ENCODE data around the gene LBX2. TPM values are rescaled to one million over a fixed set of nuclear protein-coding genes. Genes with fewer than 3 reads are reported as not detected.

LBX2 gene
- total RNA-seq, 1 experiment from 2014 or later: 11.4 TPM

DNA sequence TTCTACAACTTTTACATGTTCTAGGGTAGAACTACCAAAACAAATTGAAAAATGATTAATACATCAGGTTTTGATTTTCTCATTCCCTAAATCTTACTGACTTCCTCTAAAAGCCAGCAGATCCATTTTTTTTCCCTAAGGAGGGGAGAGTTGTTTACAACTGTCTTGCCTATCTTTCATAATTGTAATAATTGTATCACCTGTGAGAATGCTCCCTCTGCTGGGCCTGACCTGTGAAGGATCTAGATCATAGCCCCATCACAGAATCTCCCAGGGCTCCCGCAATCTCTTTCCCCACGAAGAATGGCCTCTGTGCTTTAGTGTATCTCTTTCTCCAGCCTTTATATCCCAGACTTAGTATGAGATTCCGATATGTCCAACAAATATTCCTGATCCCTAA lies 45.2 kb upstream of the LBX2 start:
- peaks cover 3% of the 10 kb centered on the region for H3K4me1 Mint-ChIP-seq (ENCODE audit: low read depth, unreplicated experiment)
- CTCF ChIA-PET: interaction anchor here (1.2 kb wide), 1 partner anchor 15 kb away, joined by 3 read pairs; the partner anchor contains the start of genes AUP1 and HTRA2
- Histone ChIP-seq H3K9me3 (no peaks in the 10 kb centered on the region), H3K4me1 (peaks cover 7% of the 10 kb centered on the region), H3K27me3 (replicated peaks; ENCODE audit: control insufficient read depth, insufficient read depth, low read length) (no peaks in the 10 kb centered on the region), H3K4me3 (ENCODE audit: low read depth, low read length) (no peak overlapping the region), H3K36me3 (ENCODE audit: control insufficient read depth, insufficient read depth, low read length) (no peaks in the 10 kb centered on the region)
- intact Hi-C loops (cut with micrococcal nuclease; ENCODE audit: unreplicated experiment): loop anchor here (1.0 kb wide), 1 partner anchor 37 kb away; the partner anchor contains the start of gene PCGF1
- H3K27ac Mint-ChIP-seq (ENCODE audit: unreplicated experiment): no peak overlapping the region
- no peaks in the 10 kb centered on the region for H3K27me3 Mint-ChIP-seq (ENCODE audit: insufficient read depth, unreplicated experiment)
- peak in 1 of 2 experiments; percentile 44 for DNase-seq
- TF ChIP-seq, protein P1, sequence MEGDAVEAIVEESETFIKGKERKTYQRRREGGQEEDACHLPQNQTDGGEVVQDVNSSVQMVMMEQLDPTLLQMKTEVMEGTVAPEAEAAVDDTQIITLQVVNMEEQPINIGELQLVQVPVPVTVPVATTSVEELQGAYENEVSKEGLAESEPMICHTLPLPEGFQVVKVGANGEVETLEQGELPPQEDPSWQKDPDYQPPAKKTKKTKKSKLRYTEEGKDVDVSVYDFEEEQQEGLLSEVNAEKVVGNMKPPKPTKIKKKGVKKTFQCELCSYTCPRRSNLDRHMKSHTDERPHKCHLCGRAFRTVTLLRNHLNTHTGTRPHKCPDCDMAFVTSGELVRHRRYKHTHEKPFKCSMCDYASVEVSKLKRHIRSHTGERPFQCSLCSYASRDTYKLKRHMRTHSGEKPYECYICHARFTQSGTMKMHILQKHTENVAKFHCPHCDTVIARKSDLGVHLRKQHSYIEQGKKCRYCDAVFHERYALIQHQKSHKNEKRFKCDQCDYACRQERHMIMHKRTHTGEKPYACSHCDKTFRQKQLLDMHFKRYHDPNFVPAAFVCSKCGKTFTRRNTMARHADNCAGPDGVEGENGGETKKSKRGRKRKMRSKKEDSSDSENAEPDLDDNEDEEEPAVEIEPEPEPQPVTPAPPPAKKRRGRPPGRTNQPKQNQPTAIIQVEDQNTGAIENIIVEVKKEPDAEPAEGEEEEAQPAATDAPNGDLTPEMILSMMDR (IDR thresholded peaks at IDR 0.05; ENCODE audit: insufficient read depth in 1 of 2, low read depth in 1 of 2, low read length in 1 of 2, severe bottlenecking in 1 of 2, unreplicated experiment in 1 of 2): peak; percentile 29 to 47
- H3K4me3 Mint-ChIP-seq (ENCODE audit: unreplicated experiment): no peak overlapping the region
- H3K9me3 Mint-ChIP-seq (ENCODE audit: unreplicated experiment): no peaks in the 10 kb centered on the region
- POLR2A ChIA-PET: no interaction called here
- peaks cover 6% of the 10 kb centered on the region for H3K36me3 Mint-ChIP-seq (ENCODE audit: insufficient read depth, unreplicated experiment)
- no TSS peak for BruUV-seq (replicated peaks)

DNA sequence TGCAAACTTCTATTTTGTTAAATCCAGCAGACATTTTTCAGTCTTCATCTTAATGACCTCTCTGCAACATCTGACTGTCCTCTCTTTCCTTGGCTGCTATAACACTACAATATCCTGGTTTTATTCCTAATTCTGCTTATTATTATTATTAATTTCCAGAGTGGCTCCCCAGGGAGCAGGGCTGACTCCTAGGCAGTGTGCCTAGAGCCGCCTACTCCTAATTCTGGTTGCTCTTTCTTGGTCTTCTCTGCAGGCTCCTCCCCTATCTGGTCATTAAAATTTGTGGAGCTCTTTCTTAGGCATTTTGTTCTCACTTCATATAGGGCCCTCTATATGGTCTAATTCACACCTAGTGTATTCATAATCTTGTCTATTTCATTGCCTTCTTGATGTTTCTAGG lies 43.6 kb upstream of the LBX2 start:
- Histone ChIP-seq H3K9me3 (no peaks in the 10 kb centered on the region), H3K36me3 (ENCODE audit: control insufficient read depth, insufficient read depth, low read length) (no peaks in the 10 kb centered on the region), H3K27me3 (replicated peaks; ENCODE audit: control insufficient read depth, insufficient read depth, low read length) (no peaks in the 10 kb centered on the region), H3K4me3 (ENCODE audit: low read depth, low read length) (no peak overlapping the region), H3K4me1 (peaks cover 3% of the 10 kb centered on the region)
- no peaks in the 10 kb centered on the region for H3K27me3 Mint-ChIP-seq (ENCODE audit: insufficient read depth, unreplicated experiment)
- BruUV-seq (replicated peaks): no TSS peak
- H3K9me3 Mint-ChIP-seq (ENCODE audit: unreplicated experiment): no peaks in the 10 kb centered on the region
- H3K4me1 Mint-ChIP-seq (ENCODE audit: low read depth, unreplicated experiment): no peaks in the 10 kb centered on the region
- CTCF ChIA-PET: no interaction called here
- POLR2A ChIA-PET: no interaction called here
- DNase-seq: no peak
- H3K4me3 Mint-ChIP-seq (ENCODE audit: unreplicated experiment): no peak overlapping the region
- TF ChIP-seq, protein P1 (IDR thresholded peaks at IDR 0.05; ENCODE audit: insufficient read depth in 1 of 2, low read depth in 1 of 2, low read length in 1 of 2, severe bottlenecking in 1 of 2, unreplicated experiment in 1 of 2): no peak
- H3K27ac Mint-ChIP-seq (ENCODE audit: unreplicated experiment): no peak overlapping the region
- intact Hi-C loops (cut with micrococcal nuclease; ENCODE audit: unreplicated experiment): no loop called here
- no peaks in the 10 kb centered on the region for H3K36me3 Mint-ChIP-seq (ENCODE audit: insufficient read depth, unreplicated experiment)

DNA sequence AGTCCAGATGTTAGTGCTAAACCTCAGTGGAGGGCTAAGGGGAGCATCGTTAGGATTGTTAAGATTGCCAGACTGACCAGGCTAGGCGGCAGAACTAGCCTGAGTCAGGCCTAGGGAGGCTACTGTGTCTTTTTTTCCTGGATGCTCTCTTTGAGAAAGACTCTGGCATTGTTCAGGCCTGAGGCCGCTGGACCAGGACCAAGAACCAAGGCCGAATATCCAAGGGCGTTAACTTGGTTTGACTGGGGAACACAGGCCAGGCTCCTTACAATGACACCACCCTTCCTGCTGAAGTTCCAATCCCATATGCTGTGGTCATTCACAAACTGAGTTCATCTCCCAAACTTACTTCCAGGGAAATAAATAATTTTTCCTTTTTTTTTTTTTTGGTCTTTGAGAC lies 40.9 kb upstream of the LBX2 start:
- Mint-ChIP-seq H3K36me3 (ENCODE audit: insufficient read depth, unreplicated experiment) (no peaks in the 10 kb centered on the region), H3K4me1 (ENCODE audit: low read depth, unreplicated experiment) (no peaks in the 10 kb centered on the region), H3K27ac (ENCODE audit: unreplicated experiment) (no peak overlapping the region), H3K27me3 (ENCODE audit: insufficient read depth, unreplicated experiment) (no peaks in the 10 kb centered on the region), H3K9me3 (ENCODE audit: unreplicated experiment) (no peaks in the 10 kb centered on the region), H3K4me3 (ENCODE audit: unreplicated experiment) (no peak overlapping the region)
- H3K4me1 ChIP-seq: no peaks in the 10 kb centered on the region; the same call in 1 of the 2 replicates
- H3K9me3 ChIP-seq: no peaks in the 10 kb centered on the region
- ChIA-PET POLR2A (no interaction called here), CTCF (no interaction called here)
- no peaks in the 10 kb centered on the region for H3K27me3 ChIP-seq (replicated peaks; ENCODE audit: control insufficient read depth, insufficient read depth, low read length)
- intact Hi-C loops (cut with micrococcal nuclease; ENCODE audit: unreplicated experiment): no loop called here
- peak in 1 of 2 experiments; percentile 13 for DNase-seq
- TF ChIP-seq, protein P1 (IDR thresholded peaks at IDR 0.05; ENCODE audit: insufficient read depth in 1 of 2, low read depth in 1 of 2, low read length in 1 of 2, severe bottlenecking in 1 of 2, unreplicated experiment in 1 of 2): no peak
- no peak overlapping the region for H3K4me3 ChIP-seq (ENCODE audit: low read depth, low read length)
- BruUV-seq (replicated peaks): no TSS peak
- H3K36me3 ChIP-seq (ENCODE audit: control insufficient read depth, insufficient read depth, low read length): no peaks in the 10 kb centered on the region
